WTC11 (cell line): ENCODE data around the gene UBA1. TPM values are rescaled to one million over a fixed set of nuclear protein-coding genes. Genes with fewer than 3 reads are reported as not detected.

Experiments
- ATAC-seq: fragments of 200-7000 bp; cut with Tn5 transposase; 2 replicates; pipeline ENCODE4 v1.10.0; 2021; ENCODE audit warnings: mild to moderate bottlenecking, moderate library complexity
- CTCF ChIA-PET: fragments of 300-600 bp; sonication (Branson Sonifier 250); formaldehyde crosslinking; loops from one replicate; lab custom pipeline; 2021; ENCODE audit warnings: antibody characterized with exemption; lab: Charles Lee
- POLR2A ChIA-PET: fragments of 350-600 bp; sonication (Branson Sonifier 250); formaldehyde crosslinking; loops from one replicate; lab custom pipeline; 2021; ENCODE audit warnings: antibody characterized with exemption; lab: Charles Lee
- DNase-seq: peaks from one replicate; pipeline ENCODE4 v3.0.0; 2021; ENCODE audit warnings: low spot score
- H3K27ac Mint-ChIP-seq: 2 replicates; pipeline ENCODE4 v1.8.0; 2021; ENCODE audit warnings: mixed read lengths
- H3K27me3 Mint-ChIP-seq: 2 replicates; pipeline ENCODE4 v1.8.0; 2021; ENCODE audit warnings: low read depth, mild to moderate bottlenecking, moderate library complexity, mixed read lengths
- H3K36me3 Mint-ChIP-seq: 2 replicates; pipeline ENCODE4 v1.8.0; 2021; ENCODE audit warnings: mixed read lengths
- H3K4me1 Mint-ChIP-seq: 2 replicates; pipeline ENCODE4 v1.8.0; 2022; ENCODE audit warnings: mixed read lengths
- H3K4me3 Mint-ChIP-seq: 2 replicates; pipeline ENCODE4 v1.8.0; 2021; ENCODE audit warnings: mild to moderate bottlenecking, moderate library complexity, mixed read lengths
- H3K9me3 Mint-ChIP-seq: 2 replicates; pipeline ENCODE4 v1.8.0; 2021; ENCODE audit warnings: mixed read lengths
- FOXJ3 ChIP-seq: sonication (generic); formaldehyde crosslinking; IDR thresholded peaks from 2 replicates; pipeline ENCODE4 v1.9.0; 2021; ENCODE audit warnings: missing genetic modification reagents, mild to moderate bottlenecking, borderline replicate concordance
- GRHL2 ChIP-seq: fragments of 250-450 bp; sonication (Bioruptor Pico); IDR thresholded peaks from 2 replicates; pipeline ENCODE4 v1.8.0; 2022; ENCODE audit warnings: mild to moderate bottlenecking, moderate library complexity; ENCODE audit not compliant: insufficient replicate concordance, severe bottlenecking
- JAZF1 ChIP-seq: fragments of 250-450 bp; sonication (Bioruptor Pico); IDR thresholded peaks from 2 replicates; pipeline ENCODE4 v1.9.0; 2021; ENCODE audit warnings: moderate library complexity, mild to moderate bottlenecking, inconsistent platforms
- MXD4 ChIP-seq: fragments of 250-450 bp; sonication (Bioruptor Pico); IDR thresholded peaks from 2 replicates; pipeline ENCODE4 v1.8.0; 2021; ENCODE audit warnings: mild to moderate bottlenecking, moderate library complexity, borderline replicate concordance
- NFYB ChIP-seq: sonication (generic); formaldehyde crosslinking; conservative IDR thresholded peaks from 2 replicates; pipeline ENCODE4 v1.8.0; 2022; ENCODE audit warnings: low read depth, missing genetic modification reagents
- NR1H2 ChIP-seq: sonication (generic); formaldehyde crosslinking; IDR thresholded peaks from 2 replicates; pipeline ENCODE4 v1.9.0; 2021; ENCODE audit warnings: mild to moderate bottlenecking, moderate library complexity, missing genetic modification reagents
- SOX15 ChIP-seq: fragments of 250-450 bp; sonication (Bioruptor Pico); IDR thresholded peaks from 2 replicates; pipeline ENCODE4 v1.9.0; 2021; ENCODE audit warnings: mild to moderate bottlenecking
- TCF7 ChIP-seq: sonication (generic); formaldehyde crosslinking; IDR thresholded peaks from 2 replicates; pipeline ENCODE4 v1.8.0; 2022; ENCODE audit warnings: mild to moderate bottlenecking, low read depth, missing genetic modification reagents, moderate library complexity
- TP53 ChIP-seq: sonication (generic); formaldehyde crosslinking; IDR thresholded peaks from 2 replicates; pipeline ENCODE4 v1.8.1; 2023; ENCODE audit warnings: mild to moderate bottlenecking, missing genetic modification reagents
- ZNF121 ChIP-seq: sonication (generic); formaldehyde crosslinking; IDR thresholded peaks from 2 replicates; pipeline ENCODE4 v1.8.0; 2023; ENCODE audit warnings: missing genetic modification reagents
- total RNA-seq: library from RNA; stranded (reverse); gene quantifications from 3 replicates; pipeline ENCODE4 v1.2.3, GENCODE V29; 2021
- TF ChIP-seq, protein P1 (sequence below): fragments of 250-450 bp; sonication (Bioruptor Pico); IDR thresholded peaks from 2 replicates; pipeline ENCODE4 v1.9.0; 2021; ENCODE audit warnings: mild to moderate bottlenecking, borderline replicate concordance
- TF ChIP-seq, protein P2 (sequence below): fragments of 250-450 bp; sonication (Bioruptor Pico); IDR thresholded peaks from 2 replicates; pipeline ENCODE4 v1.8.0; 2021; ENCODE audit warnings: mild to moderate bottlenecking
- TF ChIP-seq, protein P3 (sequence below): sonication (generic); formaldehyde crosslinking; IDR thresholded peaks from 2 replicates; pipeline ENCODE4 v1.8.0; 2023; ENCODE audit warnings: missing genetic modification reagents
- TF ChIP-seq, protein P4 (sequence below): fragments of 250-450 bp; sonication (Bioruptor Pico); IDR thresholded peaks from 2 replicates; pipeline ENCODE4 v1.9.0; 2021; ENCODE audit warnings: mild to moderate bottlenecking
- TF ChIP-seq, protein P5 (sequence below): sonication (generic); formaldehyde crosslinking; IDR thresholded peaks from 2 replicates; pipeline ENCODE4 v1.8.0; 2022; ENCODE audit warnings: missing genetic modification reagents
- TF ChIP-seq, protein P6 (sequence below): sonication (generic); formaldehyde crosslinking; IDR thresholded peaks from 2 replicates; pipeline ENCODE4 v1.8.0; 2022; ENCODE audit warnings: mild to moderate bottlenecking, missing genetic modification reagents
- TF ChIP-seq, protein P7 (sequence below): fragments of 250-450 bp; sonication (Bioruptor Pico); IDR thresholded peaks from 2 replicates; pipeline ENCODE4 v2.1.2; 2022; ENCODE audit warnings: mild to moderate bottlenecking, moderate library complexity
- TF ChIP-seq, protein P8 (sequence below): sonication (generic); formaldehyde crosslinking; IDR thresholded peaks from 2 replicates; pipeline ENCODE4 v1.8.0; 2023; ENCODE audit warnings: missing genetic modification reagents, mild to moderate bottlenecking, borderline replicate concordance

UBA1 gene
- total RNA-seq, 1 experiment from 2014 or later: 379 TPM

DNA sequence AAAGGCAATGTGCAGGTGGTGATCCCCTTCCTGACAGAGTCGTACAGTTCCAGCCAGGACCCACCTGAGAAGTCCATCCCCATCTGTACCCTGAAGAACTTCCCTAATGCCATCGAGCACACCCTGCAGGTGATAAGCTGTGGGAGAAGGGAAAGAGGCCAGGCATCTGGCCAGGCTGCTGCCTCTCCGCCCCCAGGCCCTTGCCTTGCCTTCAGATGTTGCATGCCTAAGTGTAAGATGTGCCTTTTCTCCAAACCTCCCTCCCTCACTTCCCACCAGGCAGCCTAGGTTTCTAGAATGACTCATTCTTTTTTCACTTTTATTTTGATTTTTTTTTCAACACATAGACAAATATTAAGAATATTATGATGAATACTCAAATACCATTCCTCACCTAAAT, 12.7 kb downstream of the UBA1 start:
- ChIA-PET CTCF (no interaction called here), POLR2A (no interaction called here)
- DNase-seq: no peak
- TF ChIP-seq ZNF121 (CRISPR knock-in tag) (no peak), TCF7 (CRISPR knock-in tag) (no peak), MXD4 (no peak), FOXJ3 (CRISPR knock-in tag) (no peak), NFYB (CRISPR knock-in tag) (no peak), TP53 (CRISPR knock-in tag) (no peak), GRHL2 (CRISPR knock-in tag) (no peak), NR1H2 (CRISPR knock-in tag) (no peak), SOX15 (no peak), JAZF1 (CRISPR knock-in tag) (no peak)
- TF ChIP-seq, protein P1, sequence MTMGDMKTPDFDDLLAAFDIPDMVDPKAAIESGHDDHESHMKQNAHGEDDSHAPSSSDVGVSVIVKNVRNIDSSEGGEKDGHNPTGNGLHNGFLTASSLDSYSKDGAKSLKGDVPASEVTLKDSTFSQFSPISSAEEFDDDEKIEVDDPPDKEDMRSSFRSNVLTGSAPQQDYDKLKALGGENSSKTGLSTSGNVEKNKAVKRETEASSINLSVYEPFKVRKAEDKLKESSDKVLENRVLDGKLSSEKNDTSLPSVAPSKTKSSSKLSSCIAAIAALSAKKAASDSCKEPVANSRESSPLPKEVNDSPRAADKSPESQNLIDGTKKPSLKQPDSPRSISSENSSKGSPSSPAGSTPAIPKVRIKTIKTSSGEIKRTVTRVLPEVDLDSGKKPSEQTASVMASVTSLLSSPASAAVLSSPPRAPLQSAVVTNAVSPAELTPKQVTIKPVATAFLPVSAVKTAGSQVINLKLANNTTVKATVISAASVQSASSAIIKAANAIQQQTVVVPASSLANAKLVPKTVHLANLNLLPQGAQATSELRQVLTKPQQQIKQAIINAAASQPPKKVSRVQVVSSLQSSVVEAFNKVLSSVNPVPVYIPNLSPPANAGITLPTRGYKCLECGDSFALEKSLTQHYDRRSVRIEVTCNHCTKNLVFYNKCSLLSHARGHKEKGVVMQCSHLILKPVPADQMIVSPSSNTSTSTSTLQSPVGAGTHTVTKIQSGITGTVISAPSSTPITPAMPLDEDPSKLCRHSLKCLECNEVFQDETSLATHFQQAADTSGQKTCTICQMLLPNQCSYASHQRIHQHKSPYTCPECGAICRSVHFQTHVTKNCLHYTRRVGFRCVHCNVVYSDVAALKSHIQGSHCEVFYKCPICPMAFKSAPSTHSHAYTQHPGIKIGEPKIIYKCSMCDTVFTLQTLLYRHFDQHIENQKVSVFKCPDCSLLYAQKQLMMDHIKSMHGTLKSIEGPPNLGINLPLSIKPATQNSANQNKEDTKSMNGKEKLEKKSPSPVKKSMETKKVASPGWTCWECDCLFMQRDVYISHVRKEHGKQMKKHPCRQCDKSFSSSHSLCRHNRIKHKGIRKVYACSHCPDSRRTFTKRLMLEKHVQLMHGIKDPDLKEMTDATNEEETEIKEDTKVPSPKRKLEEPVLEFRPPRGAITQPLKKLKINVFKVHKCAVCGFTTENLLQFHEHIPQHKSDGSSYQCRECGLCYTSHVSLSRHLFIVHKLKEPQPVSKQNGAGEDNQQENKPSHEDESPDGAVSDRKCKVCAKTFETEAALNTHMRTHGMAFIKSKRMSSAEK (CRISPR knock-in tag): no peak
- TF ChIP-seq, protein P2, sequence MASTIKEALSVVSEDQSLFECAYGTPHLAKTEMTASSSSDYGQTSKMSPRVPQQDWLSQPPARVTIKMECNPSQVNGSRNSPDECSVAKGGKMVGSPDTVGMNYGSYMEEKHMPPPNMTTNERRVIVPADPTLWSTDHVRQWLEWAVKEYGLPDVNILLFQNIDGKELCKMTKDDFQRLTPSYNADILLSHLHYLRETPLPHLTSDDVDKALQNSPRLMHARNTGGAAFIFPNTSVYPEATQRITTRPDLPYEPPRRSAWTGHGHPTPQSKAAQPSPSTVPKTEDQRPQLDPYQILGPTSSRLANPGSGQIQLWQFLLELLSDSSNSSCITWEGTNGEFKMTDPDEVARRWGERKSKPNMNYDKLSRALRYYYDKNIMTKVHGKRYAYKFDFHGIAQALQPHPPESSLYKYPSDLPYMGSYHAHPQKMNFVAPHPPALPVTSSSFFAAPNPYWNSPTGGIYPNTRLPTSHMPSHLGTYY (CRISPR knock-in tag): no peak
- TF ChIP-seq, protein P3, sequence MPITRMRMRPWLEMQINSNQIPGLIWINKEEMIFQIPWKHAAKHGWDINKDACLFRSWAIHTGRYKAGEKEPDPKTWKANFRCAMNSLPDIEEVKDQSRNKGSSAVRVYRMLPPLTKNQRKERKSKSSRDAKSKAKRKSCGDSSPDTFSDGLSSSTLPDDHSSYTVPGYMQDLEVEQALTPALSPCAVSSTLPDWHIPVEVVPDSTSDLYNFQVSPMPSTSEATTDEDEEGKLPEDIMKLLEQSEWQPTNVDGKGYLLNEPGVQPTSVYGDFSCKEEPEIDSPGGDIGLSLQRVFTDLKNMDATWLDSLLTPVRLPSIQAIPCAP: no peak
- TF ChIP-seq, protein P4, sequence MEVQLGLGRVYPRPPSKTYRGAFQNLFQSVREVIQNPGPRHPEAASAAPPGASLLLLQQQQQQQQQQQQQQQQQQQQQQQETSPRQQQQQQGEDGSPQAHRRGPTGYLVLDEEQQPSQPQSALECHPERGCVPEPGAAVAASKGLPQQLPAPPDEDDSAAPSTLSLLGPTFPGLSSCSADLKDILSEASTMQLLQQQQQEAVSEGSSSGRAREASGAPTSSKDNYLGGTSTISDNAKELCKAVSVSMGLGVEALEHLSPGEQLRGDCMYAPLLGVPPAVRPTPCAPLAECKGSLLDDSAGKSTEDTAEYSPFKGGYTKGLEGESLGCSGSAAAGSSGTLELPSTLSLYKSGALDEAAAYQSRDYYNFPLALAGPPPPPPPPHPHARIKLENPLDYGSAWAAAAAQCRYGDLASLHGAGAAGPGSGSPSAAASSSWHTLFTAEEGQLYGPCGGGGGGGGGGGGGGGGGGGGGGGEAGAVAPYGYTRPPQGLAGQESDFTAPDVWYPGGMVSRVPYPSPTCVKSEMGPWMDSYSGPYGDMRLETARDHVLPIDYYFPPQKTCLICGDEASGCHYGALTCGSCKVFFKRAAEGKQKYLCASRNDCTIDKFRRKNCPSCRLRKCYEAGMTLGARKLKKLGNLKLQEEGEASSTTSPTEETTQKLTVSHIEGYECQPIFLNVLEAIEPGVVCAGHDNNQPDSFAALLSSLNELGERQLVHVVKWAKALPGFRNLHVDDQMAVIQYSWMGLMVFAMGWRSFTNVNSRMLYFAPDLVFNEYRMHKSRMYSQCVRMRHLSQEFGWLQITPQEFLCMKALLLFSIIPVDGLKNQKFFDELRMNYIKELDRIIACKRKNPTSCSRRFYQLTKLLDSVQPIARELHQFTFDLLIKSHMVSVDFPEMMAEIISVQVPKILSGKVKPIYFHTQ (CRISPR knock-in tag): no peak
- TF ChIP-seq, protein P5, sequence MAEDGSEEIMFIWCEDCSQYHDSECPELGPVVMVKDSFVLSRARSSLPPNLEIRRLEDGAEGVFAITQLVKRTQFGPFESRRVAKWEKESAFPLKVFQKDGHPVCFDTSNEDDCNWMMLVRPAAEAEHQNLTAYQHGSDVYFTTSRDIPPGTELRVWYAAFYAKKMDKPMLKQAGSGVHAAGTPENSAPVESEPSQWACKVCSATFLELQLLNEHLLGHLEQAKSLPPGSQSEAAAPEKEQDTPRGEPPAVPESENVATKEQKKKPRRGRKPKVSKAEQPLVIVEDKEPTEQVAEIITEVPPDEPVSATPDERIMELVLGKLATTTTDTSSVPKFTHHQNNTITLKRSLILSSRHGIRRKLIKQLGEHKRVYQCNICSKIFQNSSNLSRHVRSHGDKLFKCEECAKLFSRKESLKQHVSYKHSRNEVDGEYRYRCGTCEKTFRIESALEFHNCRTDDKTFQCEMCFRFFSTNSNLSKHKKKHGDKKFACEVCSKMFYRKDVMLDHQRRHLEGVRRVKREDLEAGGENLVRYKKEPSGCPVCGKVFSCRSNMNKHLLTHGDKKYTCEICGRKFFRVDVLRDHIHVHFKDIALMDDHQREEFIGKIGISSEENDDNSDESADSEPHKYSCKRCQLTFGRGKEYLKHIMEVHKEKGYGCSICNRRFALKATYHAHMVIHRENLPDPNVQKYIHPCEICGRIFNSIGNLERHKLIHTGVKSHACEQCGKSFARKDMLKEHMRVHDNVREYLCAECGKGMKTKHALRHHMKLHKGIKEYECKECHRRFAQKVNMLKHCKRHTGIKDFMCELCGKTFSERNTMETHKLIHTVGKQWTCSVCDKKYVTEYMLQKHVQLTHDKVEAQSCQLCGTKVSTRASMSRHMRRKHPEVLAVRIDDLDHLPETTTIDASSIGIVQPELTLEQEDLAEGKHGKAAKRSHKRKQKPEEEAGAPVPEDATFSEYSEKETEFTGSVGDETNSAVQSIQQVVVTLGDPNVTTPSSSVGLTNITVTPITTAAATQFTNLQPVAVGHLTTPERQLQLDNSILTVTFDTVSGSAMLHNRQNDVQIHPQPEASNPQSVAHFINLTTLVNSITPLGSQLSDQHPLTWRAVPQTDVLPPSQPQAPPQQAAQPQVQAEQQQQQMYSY (CRISPR knock-in tag): no peak
- TF ChIP-seq, protein P6, sequence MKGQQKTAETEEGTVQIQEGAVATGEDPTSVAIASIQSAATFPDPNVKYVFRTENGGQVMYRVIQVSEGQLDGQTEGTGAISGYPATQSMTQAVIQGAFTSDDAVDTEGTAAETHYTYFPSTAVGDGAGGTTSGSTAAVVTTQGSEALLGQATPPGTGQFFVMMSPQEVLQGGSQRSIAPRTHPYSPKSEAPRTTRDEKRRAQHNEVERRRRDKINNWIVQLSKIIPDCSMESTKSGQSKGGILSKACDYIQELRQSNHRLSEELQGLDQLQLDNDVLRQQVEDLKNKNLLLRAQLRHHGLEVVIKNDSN (CRISPR knock-in tag): no peak
- TF ChIP-seq, protein P7, sequence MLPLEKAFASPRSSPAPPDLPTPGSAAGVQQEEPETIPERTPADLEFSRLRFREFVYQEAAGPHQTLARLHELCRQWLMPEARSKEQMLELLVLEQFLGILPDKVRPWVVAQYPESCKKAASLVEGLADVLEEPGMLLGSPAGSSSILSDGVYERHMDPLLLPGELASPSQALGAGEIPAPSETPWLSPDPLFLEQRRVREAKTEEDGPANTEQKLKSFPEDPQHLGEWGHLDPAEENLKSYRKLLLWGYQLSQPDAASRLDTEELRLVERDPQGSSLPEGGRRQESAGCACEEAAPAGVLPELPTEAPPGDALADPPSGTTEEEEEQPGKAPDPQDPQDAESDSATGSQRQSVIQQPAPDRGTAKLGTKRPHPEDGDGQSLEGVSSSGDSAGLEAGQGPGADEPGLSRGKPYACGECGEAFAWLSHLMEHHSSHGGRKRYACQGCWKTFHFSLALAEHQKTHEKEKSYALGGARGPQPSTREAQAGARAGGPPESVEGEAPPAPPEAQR: no peak
- TF ChIP-seq, protein P8, sequence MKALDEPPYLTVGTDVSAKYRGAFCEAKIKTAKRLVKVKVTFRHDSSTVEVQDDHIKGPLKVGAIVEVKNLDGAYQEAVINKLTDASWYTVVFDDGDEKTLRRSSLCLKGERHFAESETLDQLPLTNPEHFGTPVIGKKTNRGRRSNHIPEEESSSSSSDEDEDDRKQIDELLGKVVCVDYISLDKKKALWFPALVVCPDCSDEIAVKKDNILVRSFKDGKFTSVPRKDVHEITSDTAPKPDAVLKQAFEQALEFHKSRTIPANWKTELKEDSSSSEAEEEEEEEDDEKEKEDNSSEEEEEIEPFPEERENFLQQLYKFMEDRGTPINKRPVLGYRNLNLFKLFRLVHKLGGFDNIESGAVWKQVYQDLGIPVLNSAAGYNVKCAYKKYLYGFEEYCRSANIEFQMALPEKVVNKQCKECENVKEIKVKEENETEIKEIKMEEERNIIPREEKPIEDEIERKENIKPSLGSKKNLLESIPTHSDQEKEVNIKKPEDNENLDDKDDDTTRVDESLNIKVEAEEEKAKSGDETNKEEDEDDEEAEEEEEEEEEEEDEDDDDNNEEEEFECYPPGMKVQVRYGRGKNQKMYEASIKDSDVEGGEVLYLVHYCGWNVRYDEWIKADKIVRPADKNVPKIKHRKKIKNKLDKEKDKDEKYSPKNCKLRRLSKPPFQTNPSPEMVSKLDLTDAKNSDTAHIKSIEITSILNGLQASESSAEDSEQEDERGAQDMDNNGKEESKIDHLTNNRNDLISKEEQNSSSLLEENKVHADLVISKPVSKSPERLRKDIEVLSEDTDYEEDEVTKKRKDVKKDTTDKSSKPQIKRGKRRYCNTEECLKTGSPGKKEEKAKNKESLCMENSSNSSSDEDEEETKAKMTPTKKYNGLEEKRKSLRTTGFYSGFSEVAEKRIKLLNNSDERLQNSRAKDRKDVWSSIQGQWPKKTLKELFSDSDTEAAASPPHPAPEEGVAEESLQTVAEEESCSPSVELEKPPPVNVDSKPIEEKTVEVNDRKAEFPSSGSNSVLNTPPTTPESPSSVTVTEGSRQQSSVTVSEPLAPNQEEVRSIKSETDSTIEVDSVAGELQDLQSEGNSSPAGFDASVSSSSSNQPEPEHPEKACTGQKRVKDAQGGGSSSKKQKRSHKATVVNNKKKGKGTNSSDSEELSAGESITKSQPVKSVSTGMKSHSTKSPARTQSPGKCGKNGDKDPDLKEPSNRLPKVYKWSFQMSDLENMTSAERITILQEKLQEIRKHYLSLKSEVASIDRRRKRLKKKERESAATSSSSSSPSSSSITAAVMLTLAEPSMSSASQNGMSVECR (CRISPR knock-in tag): no peak
- no peak overlapping the region for H3K27ac Mint-ChIP-seq
- no peak for ATAC-seq
- no peaks in the 10 kb centered on the region for H3K27me3 Mint-ChIP-seq
- H3K36me3 Mint-ChIP-seq: peaks cover 79% of the 10 kb centered on the region
- no peaks in the 10 kb centered on the region for H3K4me1 Mint-ChIP-seq
- no peaks in the 10 kb centered on the region for H3K9me3 Mint-ChIP-seq
- no peak overlapping the region for H3K4me3 Mint-ChIP-seq
